Measurements from ENCODE around the gene PSMB5.

DNA sequence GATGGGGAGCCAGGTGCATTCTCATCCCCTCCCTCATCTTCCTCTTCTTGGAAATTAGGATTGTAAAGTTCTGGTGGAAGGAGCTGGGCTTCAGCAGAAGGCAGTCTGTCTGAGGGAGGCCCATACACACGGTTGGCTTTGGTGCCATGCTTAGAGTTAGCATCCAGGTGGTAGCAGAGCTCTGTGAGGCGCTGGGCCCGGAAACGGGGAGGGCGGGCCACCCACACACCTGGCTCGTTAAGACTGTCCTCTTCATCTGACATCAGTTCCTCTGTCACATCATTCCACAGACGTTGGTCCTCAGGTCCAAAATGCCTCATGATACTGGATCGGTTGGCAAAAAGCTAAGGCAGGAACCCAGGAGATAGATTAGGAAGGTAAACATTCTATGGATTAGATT lies 47.4 kb downstream of the PSMB5 start:
- TF ChIP-seq CTCF (IDR thresholded peaks at IDR 0.05): no peak
- TF ChIP-seq POLR2A (IDR thresholded peaks at IDR 0.05): no peak
